Activated B cell treated with CpG ODN at 0.5 μM for 24 hours (primary cell): ENCODE data around the gene LY86. TPM values are rescaled to one million over a fixed set of nuclear protein-coding genes. Genes with fewer than 3 reads are reported as not detected.

ENCODE experiments used
- ATAC-seq: fragments of 200-7000 bp; cut with Tn5 transposase; one replicate; pipeline ENCODE4 v1.10.0; 2021; ENCODE audit warnings: low read depth, mild to moderate bottlenecking, moderate library complexity
- CTCF ChIA-PET: fragments of 350-600 bp; sonication (Branson Sonifier 250); formaldehyde crosslinking; loops from one replicate; lab custom pipeline; 2021; ENCODE audit warnings: antibody characterized with exemption; lab: Charles Lee
- POLR2A ChIA-PET: fragments of 350-600 bp; sonication (Branson Sonifier 250); formaldehyde crosslinking; loops from one replicate; lab custom pipeline; 2021; ENCODE audit warnings: antibody characterized with exemption; lab: Charles Lee
- DNase-seq: peaks from one replicate; pipeline ENCODE4 v3.0.0; 2022
- H3K27ac Mint-ChIP-seq: one replicate; pipeline ENCODE4 v1.8.0; 2020; ENCODE audit warnings: mixed read lengths
- H3K27me3 Mint-ChIP-seq: one replicate; pipeline ENCODE4 v1.8.0; 2021; ENCODE audit warnings: mixed read lengths
- H3K36me3 Mint-ChIP-seq: one replicate; pipeline ENCODE4 v1.8.0; 2021; ENCODE audit warnings: low read depth, mixed read lengths
- H3K4me1 Mint-ChIP-seq: one replicate; pipeline ENCODE4 v1.8.0; 2021; ENCODE audit warnings: mixed read lengths
- H3K4me3 Mint-ChIP-seq: one replicate; pipeline ENCODE4 v1.8.0; 2020; ENCODE audit warnings: mild to moderate bottlenecking, mixed read lengths
- H3K9me3 Mint-ChIP-seq: one replicate; pipeline ENCODE4 v1.8.0; 2020; ENCODE audit warnings: mixed read lengths
- intact Hi-C: fragments of 100-400 bp; cut with micrococcal nuclease; formaldehyde crosslinking; loops from one replicate; pipeline ENCODE4 v1.15.1; 2024
- total RNA-seq: library from RNA; stranded (reverse); gene quantifications from 2 replicates; pipeline ENCODE4 v1.2.3, GENCODE V29; 2022
- TF ChIP-seq, protein P1 (sequence below): fragments of 200-600 bp; IDR thresholded peaks from one replicate; pipeline ENCODE4 v1.8.0; 2022; ENCODE audit warnings: antibody characterized with exemption, mild to moderate bottlenecking

The LY86 gene
- total RNA-seq, 1 donor from 2014 or later, result 58.1 TPM

DNA sequence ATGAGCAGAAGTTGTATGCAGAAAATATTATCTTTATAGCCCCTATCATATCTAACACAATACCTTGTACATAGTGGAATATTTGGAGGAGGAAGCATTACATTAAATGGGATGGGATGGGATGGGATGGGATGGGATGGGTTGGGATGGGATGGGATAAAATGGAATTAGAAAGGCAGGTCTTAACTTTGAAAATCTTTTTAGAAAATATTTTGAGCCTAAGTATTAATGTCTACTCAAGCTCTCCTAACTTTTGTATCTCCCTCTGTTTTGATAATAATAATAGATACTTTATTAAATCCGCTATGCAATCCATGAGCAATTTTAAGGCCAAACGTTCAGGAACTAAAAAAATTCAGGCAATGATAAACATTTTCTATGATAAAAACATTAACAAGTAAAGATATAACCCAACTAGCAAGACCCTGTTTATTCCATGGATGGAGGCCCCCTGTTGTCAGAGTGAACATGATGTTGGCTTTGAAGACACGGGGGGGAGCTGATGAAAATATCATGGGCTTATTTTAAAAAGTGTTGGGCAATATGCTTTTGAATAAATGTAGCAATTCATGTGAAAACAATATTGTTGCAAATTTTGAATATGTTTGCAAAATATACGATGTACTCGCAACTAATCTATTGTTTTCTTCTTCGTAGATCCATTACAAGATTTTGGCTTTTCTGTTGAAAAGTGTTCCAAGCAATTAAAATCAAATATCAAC is 35.9 kb downstream of the LY86 start:
- POLR2A ChIA-PET, result no interaction called here
- peaks cover 38% of the 10 kb centered on the region for H3K4me1 Mint-ChIP-seq

DNA sequence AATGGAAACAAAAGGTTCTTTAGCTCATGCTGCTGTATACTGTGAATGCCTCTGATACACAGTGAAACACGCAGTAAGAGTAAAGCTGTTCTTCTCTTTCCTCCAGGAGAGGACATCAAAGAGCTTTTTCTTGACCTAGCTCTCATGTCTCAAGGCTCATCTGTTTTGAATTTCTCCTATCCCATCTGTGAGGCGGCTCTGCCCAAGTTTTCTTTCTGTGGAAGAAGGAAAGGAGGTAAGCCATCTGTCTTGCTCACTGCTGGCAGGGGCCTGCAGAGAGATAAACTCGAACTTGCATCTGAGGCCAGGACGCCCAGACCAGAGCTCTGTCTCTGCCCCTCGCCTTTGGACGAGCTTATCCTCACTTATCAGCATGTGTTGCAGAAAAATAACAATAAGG is 37.7 kb downstream of the LY86 start:
- TF ChIP-seq, protein P1, sequence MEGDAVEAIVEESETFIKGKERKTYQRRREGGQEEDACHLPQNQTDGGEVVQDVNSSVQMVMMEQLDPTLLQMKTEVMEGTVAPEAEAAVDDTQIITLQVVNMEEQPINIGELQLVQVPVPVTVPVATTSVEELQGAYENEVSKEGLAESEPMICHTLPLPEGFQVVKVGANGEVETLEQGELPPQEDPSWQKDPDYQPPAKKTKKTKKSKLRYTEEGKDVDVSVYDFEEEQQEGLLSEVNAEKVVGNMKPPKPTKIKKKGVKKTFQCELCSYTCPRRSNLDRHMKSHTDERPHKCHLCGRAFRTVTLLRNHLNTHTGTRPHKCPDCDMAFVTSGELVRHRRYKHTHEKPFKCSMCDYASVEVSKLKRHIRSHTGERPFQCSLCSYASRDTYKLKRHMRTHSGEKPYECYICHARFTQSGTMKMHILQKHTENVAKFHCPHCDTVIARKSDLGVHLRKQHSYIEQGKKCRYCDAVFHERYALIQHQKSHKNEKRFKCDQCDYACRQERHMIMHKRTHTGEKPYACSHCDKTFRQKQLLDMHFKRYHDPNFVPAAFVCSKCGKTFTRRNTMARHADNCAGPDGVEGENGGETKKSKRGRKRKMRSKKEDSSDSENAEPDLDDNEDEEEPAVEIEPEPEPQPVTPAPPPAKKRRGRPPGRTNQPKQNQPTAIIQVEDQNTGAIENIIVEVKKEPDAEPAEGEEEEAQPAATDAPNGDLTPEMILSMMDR, result no peak
- POLR2A ChIA-PET, result interaction anchor here (0.7 to 1.4 kb wide), 2 partner anchors 18 to 37 kb away, joined by 3 read pairs; no protein-coding TSS in a partner anchor
- CTCF ChIA-PET, result interaction anchor here (1.2 kb wide), 1 partner anchor 69 kb away, joined by 3 read pairs; no protein-coding TSS in a partner anchor

More for the DNA sequence above, 35.9 kb downstream of the LY86 start:
- Mint-ChIP-seq H3K4me3 (no peak overlapping the region), H3K36me3 (peaks cover 64% of the 10 kb centered on the region), H3K27me3 (no peaks in the 10 kb centered on the region), H3K27ac (no peak overlapping the region), H3K9me3 (no peaks in the 10 kb centered on the region)
- no peak for DNase-seq
- intact Hi-C loops, result loop anchor here (5.0 kb wide), 1 partner anchor 37 kb away; the partner anchor contains the start of gene LY86
- CTCF ChIA-PET, result no interaction called here
- TF ChIP-seq, protein P1, result no peak
- ATAC-seq, result no peak

DNA sequence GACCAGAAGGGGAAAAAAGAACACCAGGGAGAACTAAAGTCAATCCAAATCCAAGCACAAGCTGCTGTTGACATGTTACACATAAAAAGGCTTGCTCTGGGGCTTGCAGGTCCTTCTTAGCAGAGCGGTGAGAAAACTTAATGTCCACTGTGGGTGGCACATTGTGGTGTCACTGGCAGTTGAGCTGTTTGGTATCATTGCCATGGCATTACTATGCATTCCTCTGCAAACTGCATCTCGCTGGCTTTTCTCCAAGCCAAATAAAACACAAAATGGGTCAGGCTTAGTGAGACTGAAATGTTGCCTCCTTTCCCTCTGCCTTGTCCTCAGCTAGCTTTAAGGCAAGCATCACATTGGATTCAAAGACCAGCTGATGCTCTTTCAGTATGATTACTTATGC is 40.9 kb downstream of the LY86 start:
- peaks cover 12% of the 10 kb centered on the region for H3K4me1 Mint-ChIP-seq
- ATAC-seq (no peak), DNase-seq (no peak)
- no peak overlapping the region for H3K4me3 Mint-ChIP-seq
- intact Hi-C loops, result no loop called here
- no peaks in the 10 kb centered on the region for H3K27me3 Mint-ChIP-seq
- H3K36me3 Mint-ChIP-seq, result peaks cover 90% of the 10 kb centered on the region
- ChIA-PET POLR2A (no interaction called here), CTCF (no interaction called here)
- H3K27ac Mint-ChIP-seq, result no peak overlapping the region
- no peaks in the 10 kb centered on the region for H3K9me3 Mint-ChIP-seq
- TF ChIP-seq, protein P1, result no peak

More for the DNA sequence above, 37.7 kb downstream of the LY86 start:
- Mint-ChIP-seq H3K36me3 (peaks cover 76% of the 10 kb centered on the region), H3K4me3 (no peak overlapping the region), H3K27ac (no peak overlapping the region), H3K9me3 (no peaks in the 10 kb centered on the region), H3K27me3 (no peaks in the 10 kb centered on the region), H3K4me1 (peaks cover 26% of the 10 kb centered on the region)
- intact Hi-C loops, result no loop called here
- ATAC-seq (no peak), DNase-seq (no peak)

DNA sequence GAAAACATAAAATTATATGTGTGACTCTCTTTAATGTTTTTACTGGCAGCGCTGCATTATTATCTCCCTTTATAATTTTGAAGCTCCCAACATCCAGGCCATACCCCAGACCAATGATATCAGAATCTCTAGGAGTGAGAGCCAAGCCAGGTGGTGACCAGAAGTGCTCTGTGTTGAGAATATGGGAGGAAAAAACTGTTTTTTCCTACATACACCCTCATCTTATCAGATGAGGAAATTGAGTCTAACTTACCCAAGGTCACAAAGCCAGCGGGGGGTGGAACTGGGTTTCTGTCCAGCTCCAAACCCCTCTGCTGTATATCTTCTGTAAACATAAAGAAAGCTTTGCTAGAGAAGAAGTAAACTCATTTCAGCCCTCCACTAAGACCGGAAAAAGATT is 42.5 kb downstream of the LY86 start:
- no peaks in the 10 kb centered on the region for H3K9me3 Mint-ChIP-seq
- H3K4me3 Mint-ChIP-seq, result no peak overlapping the region
- no peaks in the 10 kb centered on the region for H3K27me3 Mint-ChIP-seq
- no peak for DNase-seq
- peaks cover 90% of the 10 kb centered on the region for H3K36me3 Mint-ChIP-seq
- intact Hi-C loops, result no loop called here
- TF ChIP-seq, protein P1, result no peak
- CTCF ChIA-PET, result no interaction called here
- no peak overlapping the region for H3K27ac Mint-ChIP-seq
- ATAC-seq, result no peak
- peaks cover 18% of the 10 kb centered on the region for H3K4me1 Mint-ChIP-seq
- POLR2A ChIA-PET, result no interaction called here

DNA sequence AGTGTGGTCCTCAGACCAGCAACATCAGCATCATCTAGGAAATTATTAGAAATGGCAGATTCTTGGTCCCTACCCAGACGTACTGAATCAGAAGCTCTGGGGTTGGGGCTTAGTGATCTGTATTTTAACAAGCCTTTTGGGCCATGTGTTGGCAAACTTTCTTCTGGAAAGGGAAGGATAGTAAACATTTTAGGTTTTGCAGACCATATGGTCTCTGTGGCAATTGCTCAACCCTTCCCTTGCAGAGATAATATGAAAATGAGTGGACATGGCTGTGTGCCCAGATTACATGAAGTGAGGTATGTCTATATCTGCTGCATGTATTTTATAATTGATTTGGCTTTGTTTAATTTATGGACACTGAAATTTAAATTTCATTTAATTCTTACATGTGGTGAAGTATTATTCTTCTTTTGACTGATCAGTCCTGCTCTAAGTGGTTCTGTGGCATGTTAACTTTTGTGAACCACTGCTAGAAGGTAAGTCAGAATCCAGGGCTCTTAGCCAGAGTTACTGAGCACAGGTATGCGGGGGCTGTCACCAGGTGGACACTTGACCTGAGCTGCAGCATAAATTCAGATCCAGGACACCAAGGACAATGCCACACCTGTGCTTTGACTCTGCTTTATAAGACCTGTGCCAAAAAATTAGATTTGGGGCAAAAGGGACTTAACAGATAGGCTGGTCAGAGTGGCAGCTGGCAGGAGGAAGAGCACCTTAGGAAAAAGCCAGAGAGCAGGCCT is 43.2 kb downstream of the LY86 start:
- no peak for DNase-seq
- intact Hi-C loops, result no loop called here
- Mint-ChIP-seq H3K9me3 (no peaks in the 10 kb centered on the region), H3K27ac (peak overlapping the region; percentile 16), H3K4me1 (peaks cover 25% of the 10 kb centered on the region), H3K36me3 (peaks cover 90% of the 10 kb centered on the region), H3K4me3 (no peak overlapping the region), H3K27me3 (no peaks in the 10 kb centered on the region)
- TF ChIP-seq, protein P1, result no peak
- ChIA-PET CTCF (no interaction called here), POLR2A (no interaction called here)
- no peak for ATAC-seq
